ENCODE results near the gene FANCC. TPM values are rescaled to one million over a fixed set of nuclear protein-coding genes. Genes with fewer than 3 reads are reported as not detected.

FANCC gene
- total RNA-seq, 4 donors from 2014 or later: 2.2 to 9.3 (median 6.5) TPM

- no peaks in the 10 kb centered on the region for H3K4me1 ChIP-seq
- no peaks in the 10 kb centered on the region for H3K36me3 ChIP-seq
- no peak for DNase-seq
- H3K9me3 ChIP-seq: no peaks in the 10 kb centered on the region
- H3K27ac ChIP-seq: no peak overlapping the region
- TF ChIP-seq POLR2A (IDR thresholded peaks at IDR 0.05) (no peak), CTCF (IDR thresholded peaks at IDR 0.05) (no peak)
- intact Hi-C loops (cut with DNase I): no loop called here
- H3K4me3 ChIP-seq: no peak overlapping the region
- H3K27me3 ChIP-seq: no peaks in the 10 kb centered on the region
- 76 to 77% methylated on average over 8 of the region's 8 CpGs for WGBS, 2 donors
Observed at GRCh38 chr9:95360866-95361265, 43.4 kb upstream of the FANCC start.

GRCh38 chr9:95357316-95357715 is 39.8 kb upstream of the FANCC start:
- H3K4me1 ChIP-seq: no peaks in the 10 kb centered on the region
- 87 to 90% methylated on average over 8 of the region's 8 CpGs for WGBS, 2 donors
- intact Hi-C loops (cut with DNase I): no loop called here
- no peaks in the 10 kb centered on the region for H3K9me3 ChIP-seq
- H3K27ac ChIP-seq: no peak overlapping the region
- no peaks in the 10 kb centered on the region for H3K27me3 ChIP-seq
- no peak overlapping the region for H3K4me3 ChIP-seq
- DNase-seq: no peak
- H3K36me3 ChIP-seq: no peaks in the 10 kb centered on the region
- no peak for TF ChIP-seq CTCF (IDR thresholded peaks at IDR 0.05)
- TF ChIP-seq POLR2A (IDR thresholded peaks at IDR 0.05): no peak

GRCh38 chr9:95355500-95355899 is 38.0 kb upstream of the FANCC start:
- Histone ChIP-seq H3K9me3 (no peaks in the 10 kb centered on the region), H3K4me3 (no peak overlapping the region), H3K27me3 (peaks cover 0 to 10% (median 0%) of the 10 kb centered on the region in 4 donors), H3K4me1 (no peaks in the 10 kb centered on the region), H3K27ac (no peak overlapping the region), H3K36me3 (no peaks in the 10 kb centered on the region)
- 60 to 74% methylated on average over 5 of the region's 5 CpGs for WGBS, 2 donors
- DNase-seq: no peak
- intact Hi-C loops (cut with DNase I): no loop called here
- TF ChIP-seq CTCF (IDR thresholded peaks at IDR 0.05): no peak
- TF ChIP-seq POLR2A (IDR thresholded peaks at IDR 0.05): no peak

- Histone ChIP-seq H3K4me3 (no peak overlapping the region), H3K27me3 (peaks cover 0 to 51% (median 6%) of the 10 kb centered on the region in 4 donors), H3K9me3 (no peaks in the 10 kb centered on the region), H3K27ac (no peak overlapping the region), H3K4me1 (peaks cover 7 to 17% (median 10%) of the 10 kb centered on the region in 3 donors), H3K36me3 (no peaks in the 10 kb centered on the region)
- TF ChIP-seq POLR2A (IDR thresholded peaks at IDR 0.05) (no peak), CTCF (IDR thresholded peaks at IDR 0.05) (no peak)
- DNase-seq: no peak
- WGBS, 2 donors: 78 to 100% methylated on average over 1 to 2 of the region's 25 CpGs
- intact Hi-C loops (cut with DNase I): no loop called here
Observed at GRCh38 chr9:95351051-95351450, 33.5 kb upstream of the FANCC start.

- TF ChIP-seq POLR2A (IDR thresholded peaks at IDR 0.05) (no peak), CTCF (IDR thresholded peaks at IDR 0.05) (no peak)
- 82% methylated on average over 9 to 18 of the region's 18 CpGs for WGBS, 2 donors
- no peak for DNase-seq
Observed at GRCh38 chr9:95350266-95350665, 32.8 kb upstream of the FANCC start.

More at GRCh38 chr9:95350266-95350665, 32.8 kb upstream of the FANCC start:
- intact Hi-C loops (cut with DNase I): no loop called here
- no peaks in the 10 kb centered on the region for H3K9me3 ChIP-seq
- H3K36me3 ChIP-seq: no peaks in the 10 kb centered on the region
- H3K27me3 ChIP-seq: peaks cover 0 to 51% (median 6%) of the 10 kb centered on the region in 4 donors
- H3K4me1 ChIP-seq: peaks cover 7 to 17% (median 10%) of the 10 kb centered on the region in 3 donors
- no peak overlapping the region for H3K27ac ChIP-seq
- H3K4me3 ChIP-seq: no peak overlapping the region
